SKM-1 treated with dmso at 0.1 percent for 144 hours (cell line): ENCODE data around the gene OR4C16.

Source experiments
- DNase-seq: peaks from one replicate; lab custom pipeline; 2025; ENCODE audit not compliant: unreplicated experiment; lab: John Stamatoyannopoulos, UW

Gene OR4C16

DNA sequence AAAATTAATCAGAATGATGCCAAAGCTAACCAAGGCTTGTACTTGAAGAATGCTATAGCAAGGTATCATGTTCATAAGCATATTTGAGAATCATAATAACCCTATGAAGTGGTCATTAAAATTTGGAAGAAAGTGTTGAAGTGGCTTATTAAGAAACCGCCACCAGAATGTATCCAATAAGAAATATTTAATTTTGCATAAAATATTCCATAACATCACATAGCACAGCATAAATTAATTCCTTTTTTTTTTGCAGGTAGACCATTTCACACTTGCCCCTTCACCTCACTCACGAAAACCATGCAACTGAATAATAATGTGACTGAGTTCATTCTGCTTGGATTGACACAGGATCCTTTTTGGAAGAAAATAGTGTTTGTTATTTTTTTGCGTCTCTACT is at the start of gene OR4C16:
OR4C16 (plus strand) TSS at position 301 of the 400 bp plus-strand sequence; CDS start at position 301, 0 bp downstream.
- no peak for DNase-seq

- DNase-seq: no peak
Measured at GRCh38 chr11:55554169-55554568, 17.8 kb upstream of the OR4C16 start, which contains the start of gene OR4C15. Gene OR4C15, plus strand, starts transcription at chr11:55554469. Its CDS starts 0 bp downstream, at chr11:55554469.

DNA sequence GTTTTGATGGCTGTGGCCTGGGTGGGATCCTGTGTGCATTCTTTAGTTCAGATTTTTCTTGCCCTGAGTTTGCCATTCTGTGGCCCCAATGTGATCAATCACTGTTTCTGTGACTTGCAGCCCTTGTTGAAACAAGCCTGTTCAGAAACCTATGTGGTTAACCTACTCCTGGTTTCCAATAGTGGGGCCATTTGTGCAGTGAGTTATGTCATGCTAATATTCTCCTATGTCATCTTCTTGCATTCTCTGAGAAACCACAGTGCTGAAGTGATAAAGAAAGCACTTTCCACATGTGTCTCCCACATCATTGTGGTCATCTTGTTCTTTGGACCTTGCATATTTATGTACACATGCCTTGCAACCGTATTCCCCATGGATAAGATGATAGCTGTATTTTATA is 620 bp downstream of the OR4C16 start:
- DNase-seq: no peak

- DNase-seq: no peak
Measured at GRCh38 chr11:55607545-55607944, 35.6 kb downstream of the OR4C16 start, which contains the start of gene OR4C11. Gene OR4C11, minus strand, starts transcription at chr11:55607645. Its CDS starts 3,272 bp downstream, at chr11:55604373.
